Measurements from ENCODE around the gene ALG12. TPM values are rescaled to one million over a fixed set of nuclear protein-coding genes. Genes with fewer than 3 reads are reported as not detected.
A peak's percentile ranks its signal among the peaks of the same experiment; 100 is the strongest.

Gene ALG12
- 23.3 and 26.9 TPM in 2 replicates for total RNA-seq (2014; rRNA removed; shearing (Covaris generic))
- polyA plus RNA-seq (2016; fragmentation: Nextera tagmentation; extraction: Ambion mirVana): 18.7 and 21.8 TPM in 2 replicates
- long read RNA-seq, full-length matches to known transcripts: 10 of 16 reads
- long read RNA-seq, partial matches to known transcripts: 2 of 16 reads
- long read RNA-seq, other reads (novel, unspliced or antisense): 4 of 16 reads

DNA sequence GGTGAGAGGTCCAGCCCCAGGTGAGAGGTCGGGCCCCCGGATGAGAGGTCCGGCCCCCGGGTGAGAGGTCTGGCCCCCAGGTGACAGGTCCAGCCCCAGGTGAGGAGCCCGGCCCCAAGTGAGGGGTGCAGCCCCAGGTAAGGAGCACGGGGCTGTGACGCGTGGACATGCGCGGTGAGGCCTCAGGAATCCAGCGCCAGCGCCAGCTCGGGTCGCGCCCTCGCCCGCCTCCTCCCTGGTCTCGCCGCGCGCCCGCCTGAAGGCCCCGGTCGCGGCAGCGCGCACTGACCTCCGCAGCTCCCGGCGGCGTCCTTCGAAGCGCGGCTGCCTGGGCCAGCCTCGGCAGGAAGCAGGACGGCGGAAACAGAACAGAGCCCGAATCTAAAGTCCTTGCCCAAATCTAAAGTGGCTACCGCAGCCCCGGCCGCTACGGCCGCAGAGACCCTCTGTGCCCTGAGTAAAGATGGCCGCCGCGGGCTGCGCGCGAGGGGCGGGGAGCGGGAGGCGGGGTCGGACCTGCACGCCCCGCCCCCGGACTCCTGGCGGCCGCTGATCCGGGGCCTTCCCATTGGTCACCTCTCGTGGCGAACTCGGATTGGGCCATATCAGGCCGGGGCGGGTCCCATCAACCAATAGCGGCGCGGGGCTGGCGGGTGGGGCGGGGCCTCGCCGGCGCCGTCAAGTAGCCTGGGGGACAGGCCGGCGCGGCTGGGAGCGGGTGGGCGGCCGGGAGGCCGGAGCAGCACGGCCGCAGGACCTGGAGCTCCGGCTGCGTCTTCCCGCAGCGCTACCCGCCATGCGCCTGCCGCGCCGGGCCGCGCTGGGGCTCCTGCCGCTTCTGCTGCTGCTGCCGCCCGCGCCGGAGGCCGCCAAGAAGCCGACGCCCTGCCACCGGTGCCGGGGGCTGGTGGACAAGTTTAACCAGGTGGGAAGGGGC, at the start of gene ALG12, which contains the start of gene CRELD2:
ALG12 (minus strand) TSS at position 465 of the 937 bp plus-strand sequence. CDS start 4,673 bp downstream, outside the sequence.
CRELD2 (plus strand) TSS at position 661 of the 937 bp plus-strand sequence; CDS start at position 797, 136 bp downstream.
- Histone ChIP-seq H3F3A (replicated peaks; ENCODE audit: low read depth) (peaks cover 6% of the 10 kb centered on the region; the same call in 1 of the 2 replicates), H3K4me3 (peak within 1 kb of the TSS; percentile 87)

More for the DNA sequence above, at the start of gene ALG12, which contains the start of gene CRELD2:
- Mint-ChIP-seq H3K9me3 (no peaks in the 10 kb centered on the region), H3K27me3 (ENCODE audit: insufficient read depth, low read depth, poor library complexity) (peaks cover 9% of the 10 kb centered on the region), H3K4me1 (peaks cover 2% of the 10 kb centered on the region; the same call in 2 of the 3 replicates), H3K27ac (peak within 1 kb of the TSS; percentile 77; the same call in 1 of the 2 replicates), H3K4me3 (peak within 1 kb of the TSS; percentile 85), H3K36me3 (ENCODE audit: low read depth) (peaks cover 2% of the 10 kb centered on the region; the same call in 2 of the 3 replicates)
- H3K4me2 ChIP-seq: peak within 1 kb of the TSS; percentile 93
- H3K27ac ChIP-seq (ENCODE audit: low read depth): peak within 1 kb of the TSS; percentile 97
- H3K79me2 ChIP-seq (replicated peaks; ENCODE audit: insufficient read depth): peaks cover 17% of the 10 kb centered on the region
- H4K20me1 ChIP-seq (replicated peaks; ENCODE audit: insufficient read depth): no peaks in the 10 kb centered on the region; the same call in 1 of the 2 replicates
- no peaks in the 10 kb centered on the region; the same call in 1 of the 2 replicates for H3K4me1 ChIP-seq (ENCODE audit: insufficient read depth)
- ATAC-seq (peak; percentile 93), DNase-seq (ENCODE audit: low spot score) (peak; percentile 97)
- H2AFZ ChIP-seq: peak within 1 kb of the TSS; percentile 94
- TF ChIP-seq ETS1 (IDR thresholded peaks at IDR 0.05) (peak; percentile 45; the same call in 1 of the 2 replicates), ZNF331 (CRISPR knock-in tag; IDR thresholded peaks at IDR 0.05; ENCODE audit: low read depth) (no peak), POLR2AphosphoS5 (IDR thresholded peaks at IDR 0.05; ENCODE audit: low read depth) (peak; percentile 27), EZH2phosphoT487 (IDR thresholded peaks at IDR 0.05; ENCODE audit: unreplicated experiment) (no peak), REST (IDR thresholded peaks at IDR 0.05; ENCODE audit: unreplicated experiment) (peak; percentile 14), CREB1 (CRISPR knock-in tag; IDR thresholded peaks at IDR 0.05; ENCODE audit: low read depth) (peak; percentile 71)
- TF ChIP-seq, protein P1, sequence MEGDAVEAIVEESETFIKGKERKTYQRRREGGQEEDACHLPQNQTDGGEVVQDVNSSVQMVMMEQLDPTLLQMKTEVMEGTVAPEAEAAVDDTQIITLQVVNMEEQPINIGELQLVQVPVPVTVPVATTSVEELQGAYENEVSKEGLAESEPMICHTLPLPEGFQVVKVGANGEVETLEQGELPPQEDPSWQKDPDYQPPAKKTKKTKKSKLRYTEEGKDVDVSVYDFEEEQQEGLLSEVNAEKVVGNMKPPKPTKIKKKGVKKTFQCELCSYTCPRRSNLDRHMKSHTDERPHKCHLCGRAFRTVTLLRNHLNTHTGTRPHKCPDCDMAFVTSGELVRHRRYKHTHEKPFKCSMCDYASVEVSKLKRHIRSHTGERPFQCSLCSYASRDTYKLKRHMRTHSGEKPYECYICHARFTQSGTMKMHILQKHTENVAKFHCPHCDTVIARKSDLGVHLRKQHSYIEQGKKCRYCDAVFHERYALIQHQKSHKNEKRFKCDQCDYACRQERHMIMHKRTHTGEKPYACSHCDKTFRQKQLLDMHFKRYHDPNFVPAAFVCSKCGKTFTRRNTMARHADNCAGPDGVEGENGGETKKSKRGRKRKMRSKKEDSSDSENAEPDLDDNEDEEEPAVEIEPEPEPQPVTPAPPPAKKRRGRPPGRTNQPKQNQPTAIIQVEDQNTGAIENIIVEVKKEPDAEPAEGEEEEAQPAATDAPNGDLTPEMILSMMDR (conservative IDR thresholded peaks at IDR 0.05; ENCODE audit: low read depth in 2 of 2): no peak
- no peaks in the 10 kb centered on the region for H3K9me2 ChIP-seq (ENCODE audit: insufficient read depth)
- H3K27me3 ChIP-seq (ENCODE audit: insufficient read depth): no peaks in the 10 kb centered on the region
- H3K36me3 ChIP-seq (ENCODE audit: insufficient read depth): no peaks in the 10 kb centered on the region

Data from GM23338 (cell line).